ENCODE measurements around the gene CMPK1. TPM values are rescaled to one million over a fixed set of nuclear protein-coding genes. Genes with fewer than 3 reads are reported as not detected.

Gene CMPK1
- total and polyA plus RNA-seq, 2 donors (not counting 3 experiments of a cell fraction or from before 2014, with no cell fraction given) = 16.4 to 79.6 TPM

GRCh38 chr1:47411436-47411835 lies 77.8 kb downstream of the CMPK1 start:
- CTCF ChIA-PET = interaction anchor here (1.1 to 1.5 kb wide), 2 partner anchors 21 to 23 kb away, joined by 4 to 6 read pairs; no protein-coding TSS in a partner anchor
- intact Hi-C loops (cut with micrococcal nuclease) = no loop called here

More at GRCh38 chr1:47411436-47411835, 77.8 kb downstream of the CMPK1 start:
- H3K36me3 ChIP-seq (ENCODE audit: control insufficient read depth in 2 of 2, extremely low read depth in 1 of 2, insufficient read depth in 2 of 2, low read length in 2 of 2) = no peaks in the 10 kb centered on the region
- no peak overlapping the region for H3K4me2 ChIP-seq (ENCODE audit: insufficient read depth, low read length)
- no TSS peak for BruUV-seq (replicated peaks)
- no peak overlapping the region for H2AFZ ChIP-seq (ENCODE audit: low read depth, low read length)
- H3K27ac ChIP-seq (ENCODE audit: insufficient read depth, low read depth, low read length) = no peak overlapping the region
- H3K9ac ChIP-seq (replicated peaks; ENCODE audit: extremely low read depth, insufficient read depth, low read length) = no peak overlapping the region
- POLR2A ChIA-PET = no interaction called here
- DNase-seq (ENCODE audit: low read depth, low spot score) (no peak), FAIRE-seq (no peak)
- no peaks in the 10 kb centered on the region for H3K79me2 ChIP-seq (ENCODE audit: control insufficient read depth, insufficient read depth, low read length)
- TF ChIP-seq POLR2AphosphoS5 (IDR thresholded peaks at IDR 0.05; ENCODE audit: insufficient read depth, low read depth, low read length) = no peak
- TF ChIP-seq EZH2 (IDR thresholded peaks at IDR 0.05; ENCODE audit: borderline replicate concordance, low read depth, low read length, severe bottlenecking) = no peak
- TF ChIP-seq CTCF (IDR thresholded peaks at IDR 0.05; ENCODE audit: extremely low read depth in 1 of 2, insufficient read depth in 1 of 2, low read depth in 1 of 2, low read length in 2 of 2) = no peak
- no peak for TF ChIP-seq GATA2 (IDR thresholded peaks at IDR 0.05; ENCODE audit: insufficient read depth, insufficient read length, low read depth, low read length)
- TF ChIP-seq POLR2A (IDR thresholded peaks at IDR 0.05; ENCODE audit: low read depth, low read length) = no peak
- TF ChIP-seq, protein P1, sequence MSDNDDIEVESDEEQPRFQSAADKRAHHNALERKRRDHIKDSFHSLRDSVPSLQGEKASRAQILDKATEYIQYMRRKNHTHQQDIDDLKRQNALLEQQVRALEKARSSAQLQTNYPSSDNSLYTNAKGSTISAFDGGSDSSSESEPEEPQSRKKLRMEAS (IDR thresholded peaks at IDR 0.05; ENCODE audit: insufficient read depth, insufficient read length) = no peak
- no peak for TF ChIP-seq JUN (IDR thresholded peaks at IDR 0.05; ENCODE audit: borderline replicate concordance, insufficient read depth, insufficient read length, low read depth)
- TF ChIP-seq FOS (IDR thresholded peaks at IDR 0.05; ENCODE audit: borderline replicate concordance, insufficient read depth, low read length) = no peak
- TF ChIP-seq MYC (IDR thresholded peaks at IDR 0.05; ENCODE audit: low read depth, low read length) = no peak
- H3K4me3 ChIP-seq (replicated peaks in 1 of 3; ENCODE audit: insufficient read depth in 1 of 3, low read depth in 1 of 3, low read length in 3 of 3) = no peak overlapping the region
- H3K4me1 ChIP-seq (ENCODE audit: control insufficient read depth, extremely low read depth, insufficient read depth, low read length) = no peaks in the 10 kb centered on the region
- dilution Hi-C loops (cut with MboI; ENCODE audit: extremely low pct_ligation_motif_present, low sequenced_read_pairs) = no loop called here
- H3K9me1 ChIP-seq (replicated peaks; ENCODE audit: control insufficient read depth, extremely low read depth, insufficient read depth, low read length) = no peaks in the 10 kb centered on the region
- H4K20me1 ChIP-seq (replicated peaks; ENCODE audit: control insufficient read depth, extremely low read depth, insufficient read depth, low read length) = no peaks in the 10 kb centered on the region
- no peaks in the 10 kb centered on the region for H3K9me3 ChIP-seq (replicated peaks; ENCODE audit: control insufficient read depth, insufficient read depth, low read length)
- H3K27me3 ChIP-seq (ENCODE audit: control insufficient read depth in 2 of 2, insufficient read depth in 2 of 2, low read length in 2 of 2) = peaks cover 23 to 25% of the 10 kb centered on the region in 2 experiments
